HepG2 (cell line): ENCODE data around the gene SHANK2. TPM values are rescaled to one million over a fixed set of nuclear protein-coding genes. Genes with fewer than 3 reads are reported as not detected.
A peak's percentile ranks its signal among the peaks of the same experiment; 100 is the strongest.

Experiments used
- EP300 ChIP-seq, 3 experiments: sonication (generic) in 1 of 3; formaldehyde crosslinking in 1 of 3; IDR thresholded peaks; 2 replicates each; pipeline versions ENCODE4 v1.5.1 to v1.6.1; 2011 to 2020; ENCODE audit warnings: low read depth in 2 of 3, low read length in 2 of 3, borderline replicate concordance in 1 of 3, improper control_type of control experiment in 1 of 3, mild to moderate bottlenecking in 1 of 3, missing genetic modification reagents in 1 of 3, moderate library complexity in 1 of 3
- FOXK2 ChIP-seq: fragments of 450-650 bp; IDR thresholded peaks from 2 replicates; pipeline ENCODE4 v1.6.1; 2016
- GPN1 ChIP-seq: sonication (generic); formaldehyde crosslinking; IDR thresholded peaks from 2 replicates; pipeline ENCODE4 v1.5.1; 2020; ENCODE audit warnings: missing genetic modification reagents, borderline replicate concordance
- HDAC1 ChIP-seq: sonication (generic); formaldehyde crosslinking; IDR thresholded peaks from 2 replicates; pipeline ENCODE4 v1.5.1; 2020; ENCODE audit warnings: mild to moderate bottlenecking, missing genetic modification reagents
- HIC2 ChIP-seq: sonication (generic); formaldehyde crosslinking; IDR thresholded peaks from 2 replicates; pipeline ENCODE4 v1.9.0; 2022; ENCODE audit warnings: low read depth, missing genetic modification reagents
- HNRNPUL1 ChIP-seq: fragments of 200-400 bp; formaldehyde crosslinking; IDR thresholded peaks from 2 replicates; pipeline ENCODE4 v1.6.1; 2017; ENCODE audit warnings: low read depth, mild to moderate bottlenecking, low read length, moderate library complexity
- KDM6A ChIP-seq: IDR thresholded peaks from 2 replicates; pipeline ENCODE4 v1.6.1; 2016; ENCODE audit warnings: low read depth
- MATR3 ChIP-seq: sonication (generic); formaldehyde crosslinking; IDR thresholded peaks from 2 replicates; pipeline ENCODE4 v1.4.0; 2020; ENCODE audit warnings: missing genetic modification reagents
- MTA1 ChIP-seq: sonication (generic); formaldehyde crosslinking; IDR thresholded peaks from 2 replicates; pipeline ENCODE4 v1.4.0; 2020; ENCODE audit warnings: missing genetic modification reagents, mild to moderate bottlenecking, borderline replicate concordance
- NCOA1 ChIP-seq: sonication (generic); formaldehyde crosslinking; IDR thresholded peaks from 2 replicates; pipeline ENCODE4 v1.9.0; 2021; ENCODE audit warnings: missing genetic modification reagents
- NCOR1 ChIP-seq: fragments of 200-600 bp; sonication (generic); IDR thresholded peaks from 2 replicates; pipeline ENCODE4 v1.7.0; 2017; ENCODE audit warnings: antibody characterized with exemption, low read length, borderline replicate concordance
- NFKB2 ChIP-seq: sonication (generic); formaldehyde crosslinking; IDR thresholded peaks from 2 replicates; pipeline ENCODE4 v1.4.0; 2020; ENCODE audit warnings: missing genetic modification reagents, borderline replicate concordance
- RFXAP ChIP-seq: sonication (generic); formaldehyde crosslinking; IDR thresholded peaks from 2 replicates; pipeline ENCODE4 v1.4.0; 2020; ENCODE audit warnings: missing genetic modification reagents, borderline replicate concordance
- RNF2 ChIP-seq: fragments of 450-650 bp; conservative IDR thresholded peaks from 2 replicates; pipeline ENCODE4 v1.6.1; 2016; ENCODE audit warnings: low read depth
- SNAPC2 ChIP-seq: sonication (generic); formaldehyde crosslinking; IDR thresholded peaks from 2 replicates; pipeline ENCODE4 v1.8.1; 2022; ENCODE audit warnings: mild to moderate bottlenecking, missing genetic modification reagents
- TRIM22 ChIP-seq: fragments of 450-650 bp; IDR thresholded peaks from 2 replicates; pipeline ENCODE4 v1.6.1; 2017
- ZFAT ChIP-seq: sonication (generic); formaldehyde crosslinking; conservative IDR thresholded peaks from 2 replicates; pipeline ENCODE4 v1.8.1; 2023; ENCODE audit warnings: missing genetic modification reagents, inconsistent platforms
- ZNF468 ChIP-seq: sonication (generic); formaldehyde crosslinking; IDR thresholded peaks from 2 replicates; pipeline ENCODE4 v1.8.0; 2022; ENCODE audit warnings: mild to moderate bottlenecking, moderate library complexity, missing genetic modification reagents
- ZNF549 ChIP-seq: sonication (generic); formaldehyde crosslinking; IDR thresholded peaks from 2 replicates; pipeline ENCODE4 v1.5.0; 2020; ENCODE audit warnings: missing genetic modification reagents
- ZNF878 ChIP-seq: sonication (generic); formaldehyde crosslinking; IDR thresholded peaks from 2 replicates; pipeline ENCODE4 v1.8.1; 2023; ENCODE audit warnings: mild to moderate bottlenecking, missing genetic modification reagents, moderate library complexity
- polyA plus RNA-seq, 8 experiments: library from polyadenylated mRNA; depleted of rRNA in 3 of 8; stranded (reverse) in 7 of 8; unstranded in 1 of 8; fragments of >200 nt; fragmentation: Illumina TruSeq in 4 of 8; extraction: Trizol in 4 of 8; gene quantifications; 2 replicates each; pipeline versions ENCODE4 v1.2.1 to v1.2.3, GENCODE V29; 2011 to 2016; ENCODE audit warnings: low read depth in 4 of 8, missing spikeins in 1 of 8, mixed read lengths in 1 of 8; ENCODE audit not compliant: insufficient read depth in 1 of 8
- total RNA-seq, 5 experiments: library from RNA; depleted of rRNA; stranded (reverse); fragments of >200 nt; fragmentation: Illumina TruSeq; extraction: Trizol; gene quantifications; 2 replicates each; pipeline ENCODE4 v1.2.3, GENCODE V29; 2016; ENCODE audit warnings: low read depth in 1 of 5
- TF ChIP-seq, protein P1 (sequence below): sonication (generic); formaldehyde crosslinking; IDR thresholded peaks from 2 replicates; pipeline ENCODE4 v1.4.0; 2020; ENCODE audit warnings: missing genetic modification reagents, borderline replicate concordance
- TF ChIP-seq, protein P2 (sequence below): sonication (generic); formaldehyde crosslinking; IDR thresholded peaks from 2 replicates; pipeline ENCODE4 v1.5.1; 2020; ENCODE audit warnings: missing genetic modification reagents, mild to moderate bottlenecking, borderline replicate concordance

Gene SHANK2
- total and polyA plus RNA-seq, 2 of the 13 experiments (the other 11 are each of a cell fraction or from before 2014, with no cell fraction given), result 10.2 to 13.0 TPM

GRCh38 chr11:71240865-71241691, 11.3 kb downstream of the SHANK2 start (continued):
- TF ChIP-seq NCOA1 (CRISPR knock-in tag) (no peak), HNRNPUL1 (no peak), MATR3 (CRISPR knock-in tag) (no peak), ZNF878 (CRISPR knock-in tag) (no peak), RFXAP (peak; percentile 75; the same call in 1 of the 2 replicates), EP300 (IDR thresholded peaks at IDR 0.05; ENCODE audit: low read depth in 2 of 2, low read length in 2 of 2) (peak; percentile 76 to 87; a peak in 3 of 4 replicates), EP300 (CRISPR knock-in tag; IDR thresholded peaks at IDR 0.05; ENCODE audit: borderline replicate concordance) (peak; percentile 82), MTA1 (peak; percentile 56; the same call in 1 of the 2 replicates), KDM6A (CRISPR knock-in tag) (0 out of 2 replicates have a peak, but pooled peaks have one; percentile 55), SNAPC2 (CRISPR knock-in tag) (no peak), NCOR1 (peak; percentile 74; the same call in 1 of the 2 replicates), RNF2 (no peak), GPN1 (CRISPR knock-in tag) (no peak), ZFAT (CRISPR knock-in tag) (no peak), TRIM22 (no peak), NFKB2 (CRISPR knock-in tag) (peak; percentile 61; the same call in 1 of the 2 replicates), ZNF549 (CRISPR knock-in tag) (no peak), ZNF468 (CRISPR knock-in tag) (no peak), HDAC1 (CRISPR knock-in tag) (peak; percentile 93), HIC2 (CRISPR knock-in tag) (no peak), FOXK2 (no peak)
- TF ChIP-seq, protein P1, sequence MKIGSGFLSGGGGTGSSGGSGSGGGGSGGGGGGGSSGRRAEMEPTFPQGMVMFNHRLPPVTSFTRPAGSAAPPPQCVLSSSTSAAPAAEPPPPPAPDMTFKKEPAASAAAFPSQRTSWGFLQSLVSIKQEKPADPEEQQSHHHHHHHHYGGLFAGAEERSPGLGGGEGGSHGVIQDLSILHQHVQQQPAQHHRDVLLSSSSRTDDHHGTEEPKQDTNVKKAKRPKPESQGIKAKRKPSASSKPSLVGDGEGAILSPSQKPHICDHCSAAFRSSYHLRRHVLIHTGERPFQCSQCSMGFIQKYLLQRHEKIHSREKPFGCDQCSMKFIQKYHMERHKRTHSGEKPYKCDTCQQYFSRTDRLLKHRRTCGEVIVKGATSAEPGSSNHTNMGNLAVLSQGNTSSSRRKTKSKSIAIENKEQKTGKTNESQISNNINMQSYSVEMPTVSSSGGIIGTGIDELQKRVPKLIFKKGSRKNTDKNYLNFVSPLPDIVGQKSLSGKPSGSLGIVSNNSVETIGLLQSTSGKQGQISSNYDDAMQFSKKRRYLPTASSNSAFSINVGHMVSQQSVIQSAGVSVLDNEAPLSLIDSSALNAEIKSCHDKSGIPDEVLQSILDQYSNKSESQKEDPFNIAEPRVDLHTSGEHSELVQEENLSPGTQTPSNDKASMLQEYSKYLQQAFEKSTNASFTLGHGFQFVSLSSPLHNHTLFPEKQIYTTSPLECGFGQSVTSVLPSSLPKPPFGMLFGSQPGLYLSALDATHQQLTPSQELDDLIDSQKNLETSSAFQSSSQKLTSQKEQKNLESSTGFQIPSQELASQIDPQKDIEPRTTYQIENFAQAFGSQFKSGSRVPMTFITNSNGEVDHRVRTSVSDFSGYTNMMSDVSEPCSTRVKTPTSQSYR (CRISPR knock-in tag), result peak; percentile 72; the same call in 1 of the 2 replicates
- TF ChIP-seq, protein P2, sequence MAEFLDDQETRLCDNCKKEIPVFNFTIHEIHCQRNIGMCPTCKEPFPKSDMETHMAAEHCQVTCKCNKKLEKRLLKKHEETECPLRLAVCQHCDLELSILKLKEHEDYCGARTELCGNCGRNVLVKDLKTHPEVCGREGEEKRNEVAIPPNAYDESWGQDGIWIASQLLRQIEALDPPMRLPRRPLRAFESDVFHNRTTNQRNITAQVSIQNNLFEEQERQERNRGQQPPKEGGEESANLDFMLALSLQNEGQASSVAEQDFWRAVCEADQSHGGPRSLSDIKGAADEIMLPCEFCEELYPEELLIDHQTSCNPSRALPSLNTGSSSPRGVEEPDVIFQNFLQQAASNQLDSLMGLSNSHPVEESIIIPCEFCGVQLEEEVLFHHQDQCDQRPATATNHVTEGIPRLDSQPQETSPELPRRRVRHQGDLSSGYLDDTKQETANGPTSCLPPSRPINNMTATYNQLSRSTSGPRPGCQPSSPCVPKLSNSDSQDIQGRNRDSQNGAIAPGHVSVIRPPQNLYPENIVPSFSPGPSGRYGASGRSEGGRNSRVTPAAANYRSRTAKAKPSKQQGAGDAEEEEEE (CRISPR knock-in tag), result no peak
